ENCODE measurements around the gene POLR2B. TPM values are rescaled to one million over a fixed set of nuclear protein-coding genes. Genes with fewer than 3 reads are reported as not detected.

The POLR2B gene
- total and polyA plus RNA-seq, 2 of the 4 experiments (the other 2 are of a cell fraction) = 74.0 to 106 TPM

GRCh38 chr4:56995525-56995924 lies 16.8 kb downstream of the POLR2B start:
- peak overlapping the region in 1 of 2 experiments; percentile 50; a peak in 1 of 4 replicates for H4K8ac ChIP-seq (ENCODE audit: low read depth in 2 of 2, low read length in 2 of 2)
- no peak overlapping the region for H2BK5ac ChIP-seq (ENCODE audit: low read depth, low read length, poor library complexity, severe bottlenecking)
- ATAC-seq (ENCODE audit: low read depth) (peak; percentile 94), DNase-seq (peak; percentile 97)
- peaks cover 4% of the 10 kb centered on the region; the same call in 1 of the 2 replicates for H3K9me1 ChIP-seq (ENCODE audit: insufficient read depth, low read length)
- H2BK120ac ChIP-seq (ENCODE audit: low read depth, low read length) = no peak overlapping the region
- H3K23ac ChIP-seq (ENCODE audit: low read depth, low read length) = no peak overlapping the region
- H2AK5ac ChIP-seq (ENCODE audit: low read depth, low read length) = no peak overlapping the region
- H3K79me1 ChIP-seq (ENCODE audit: low read depth in 1 of 2, low read length in 2 of 2) = peaks cover 26 to 52% of the 10 kb centered on the region in 2 experiments
- H3K4me1 ChIP-seq (ENCODE audit: control insufficient read depth, insufficient read depth, low read length) = peaks cover 2% of the 10 kb centered on the region
- no peak overlapping the region for H3K4ac ChIP-seq (ENCODE audit: low read depth, low read length)
- no peak overlapping the region for H4K91ac ChIP-seq (ENCODE audit: insufficient read depth, low read depth, low read length)
- POLR2A ChIA-PET (ENCODE audit: unreplicated experiment) = no interaction called here
- peaks cover 12% of the 10 kb centered on the region; the same call in 1 of the 2 replicates for H4K20me1 ChIP-seq (ENCODE audit: insufficient read depth, low read length)
- no peak overlapping the region for H2AFZ ChIP-seq (replicated peaks; ENCODE audit: low read length, poor library complexity)
- H3K9me3 ChIP-seq (ENCODE audit: control insufficient read depth, insufficient read depth, low read length) = no peaks in the 10 kb centered on the region
- no peaks in the 10 kb centered on the region for H3K27me3 ChIP-seq (ENCODE audit: control insufficient read depth, insufficient read depth, low read length)
- H2BK15ac ChIP-seq (ENCODE audit: low read depth, low read length) = no peak overlapping the region
- no peak overlapping the region for H4K5ac ChIP-seq (ENCODE audit: low read depth, low read length)
- H2AK9ac ChIP-seq (replicated peaks; ENCODE audit: low read depth, low read length, poor library complexity) = peak overlapping the region; percentile 52
- intact Hi-C loops (cut with micrococcal nuclease) (no loop called here), dilution Hi-C loops (cut with HindIII; ENCODE audit: low sequenced_read_pairs, unreplicated experiment) (no loop called here), in situ Hi-C loops (cut with MboI; ENCODE audit: low sequenced_read_pairs) (no loop called here)
- no peak overlapping the region for H3K27ac ChIP-seq (ENCODE audit: insufficient read depth, low read length)
- H2BK20ac ChIP-seq (ENCODE audit: low read depth, low read length) = no peak overlapping the region
- TF ChIP-seq RCOR1 (IDR thresholded peaks at IDR 0.05; ENCODE audit: insufficient replicate concordance, low read length) = no peak
- TF ChIP-seq MXI1 (IDR thresholded peaks at IDR 0.05; ENCODE audit: borderline replicate concordance, low read depth, low read length) = peak; percentile 96; the same call in 1 of the 2 replicates
- TF ChIP-seq BHLHE40 (IDR thresholded peaks at IDR 0.05; ENCODE audit: low read depth, low read length) = no peak
- peak; percentile 32; the same call in 1 of the 2 replicates for TF ChIP-seq USF2 (IDR thresholded peaks at IDR 0.05; ENCODE audit: low read depth, low read length)
- no peak for TF ChIP-seq POLR2A (IDR thresholded peaks at IDR 0.05; ENCODE audit: low read depth, low read length)
- TF ChIP-seq CEBPB (IDR thresholded peaks at IDR 0.05; ENCODE audit: low read depth, low read length) = 0 out of 2 replicates have a peak, but pooled peaks have one; percentile 39
- H3K56ac ChIP-seq (ENCODE audit: extremely low read depth, insufficient read depth, low read length) = no peak overlapping the region
- 0 out of 2 replicates have a peak overlapping the region, but pooled peaks have one; percentile 21 for H3K4me2 ChIP-seq (ENCODE audit: low read depth, low read length)
- H3K4me3 ChIP-seq (ENCODE audit: insufficient read depth, low read depth, low read length) = no peak overlapping the region
- whole genome bisulfite sequencing, 2 experiments (ENCODE audit: extremely low coverage in 2 of 2, insufficient read length in 1 of 2) = no CpG with 5 or more reads among the region's 7 CpGs
- no peak overlapping the region for H3K9ac ChIP-seq (ENCODE audit: low read depth, low read length)
- no peak overlapping the region for H3K14ac ChIP-seq (replicated peaks; ENCODE audit: low read depth, low read length)
- CTCF ChIA-PET = interaction anchor here (0.6 kb wide), 1 partner anchor 184 kb away, joined by 5 read pairs; no protein-coding TSS in a partner anchor
- no TSS peak for BruUV-seq (replicated peaks)
- peaks cover 23% of the 10 kb centered on the region for H3K36me3 ChIP-seq (ENCODE audit: control insufficient read depth, insufficient read depth, low read length)
- no peak overlapping the region for H3K18ac ChIP-seq (ENCODE audit: low read depth, low read length)

Data from IMR-90 (cell line).